DOHH2 (cell line): ENCODE measurements around the gene MGAT5.

Experiments used
- H3F3A ChIP-seq: fragments of 200-600 bp; sonication (generic), shearing (Covaris generic); 2 replicates; pipeline ENCODE4 v1.6.0; 2016; ENCODE audit warnings: antibody characterized with exemption, mild to moderate bottlenecking; ENCODE audit not compliant: control insufficient read depth, insufficient read depth
- H3K27ac ChIP-seq: fragments of 200-600 bp; sonication (generic); 2 replicates; pipeline ENCODE4 v1.5.1; 2014; ENCODE audit warnings: low read depth, mild to moderate bottlenecking, low read length, moderate library complexity
- H3K27me3 ChIP-seq: fragments of 200-600 bp; sonication (generic); 2 replicates; pipeline ENCODE4 v1.6.1; 2014; ENCODE audit warnings: mild to moderate bottlenecking, low read length, mixed read lengths; ENCODE audit not compliant: control insufficient read depth
- H3K36me3 ChIP-seq: fragments of 200-600 bp; sonication (generic); 2 replicates; pipeline ENCODE4 v1.6.1; 2014; ENCODE audit warnings: mild to moderate bottlenecking, low read length, moderate library complexity, mixed read lengths; ENCODE audit not compliant: control insufficient read depth
- H3K4me1 ChIP-seq: fragments of 200-600 bp; sonication (generic); 2 replicates; pipeline ENCODE4 v1.6.1; 2014; ENCODE audit warnings: mild to moderate bottlenecking, low read length, mixed read lengths; ENCODE audit not compliant: control insufficient read depth
- H3K4me2 ChIP-seq: fragments of 200-600 bp; sonication (generic); 2 replicates; pipeline ENCODE4 v1.6.0; 2014; ENCODE audit warnings: mild to moderate bottlenecking, low read length, moderate library complexity
- H3K4me3 ChIP-seq: fragments of 200-600 bp; sonication (generic); 2 replicates; pipeline ENCODE4 v1.5.1; 2014; ENCODE audit warnings: mild to moderate bottlenecking, low read length, mixed read lengths
- H3K79me2 ChIP-seq: fragments of 200-600 bp; sonication (generic); 2 replicates; pipeline ENCODE4 v1.6.1; 2014; ENCODE audit warnings: mild to moderate bottlenecking, low read length, mixed read lengths; ENCODE audit not compliant: control insufficient read depth
- H3K9me2 ChIP-seq: fragments of 200-600 bp; sonication (generic); replicated peaks from 2 replicates; pipeline ENCODE4 v1.6.1; 2014; ENCODE audit warnings: mild to moderate bottlenecking, low read length, mixed read lengths; ENCODE audit not compliant: control insufficient read depth
- H3K9me3 ChIP-seq: fragments of 200-600 bp; sonication (generic); 2 replicates; pipeline ENCODE4 v1.6.1; 2014; ENCODE audit warnings: antibody characterized with exemption, low read length, mixed read lengths; ENCODE audit not compliant: control insufficient read depth, insufficient read depth
- H4K20me1 ChIP-seq: fragments of 200-600 bp; sonication (generic); 2 replicates; pipeline ENCODE4 v1.6.0; 2014; ENCODE audit warnings: low read depth, mild to moderate bottlenecking, antibody characterized with exemption, low read length, moderate library complexity; ENCODE audit not compliant: control insufficient read depth, insufficient read depth
- CTCF ChIP-seq: fragments of 200-600 bp; sonication (generic); IDR thresholded peaks from one replicate; pipeline ENCODE4 v1.5.1; 2014; ENCODE audit warnings: antibody characterized with exemption, mild to moderate bottlenecking, low read depth, low read length; ENCODE audit not compliant: poor library complexity, severe bottlenecking
- EZH2phosphoT487 ChIP-seq: fragments of 200-600 bp; sonication (generic); IDR thresholded peaks from 2 replicates; pipeline ENCODE4 v1.6.1; 2017; ENCODE audit warnings: borderline replicate concordance, mild to moderate bottlenecking, antibody characterized with exemption, low read length, moderate library complexity, mixed read lengths

The MGAT5 gene

DNA sequence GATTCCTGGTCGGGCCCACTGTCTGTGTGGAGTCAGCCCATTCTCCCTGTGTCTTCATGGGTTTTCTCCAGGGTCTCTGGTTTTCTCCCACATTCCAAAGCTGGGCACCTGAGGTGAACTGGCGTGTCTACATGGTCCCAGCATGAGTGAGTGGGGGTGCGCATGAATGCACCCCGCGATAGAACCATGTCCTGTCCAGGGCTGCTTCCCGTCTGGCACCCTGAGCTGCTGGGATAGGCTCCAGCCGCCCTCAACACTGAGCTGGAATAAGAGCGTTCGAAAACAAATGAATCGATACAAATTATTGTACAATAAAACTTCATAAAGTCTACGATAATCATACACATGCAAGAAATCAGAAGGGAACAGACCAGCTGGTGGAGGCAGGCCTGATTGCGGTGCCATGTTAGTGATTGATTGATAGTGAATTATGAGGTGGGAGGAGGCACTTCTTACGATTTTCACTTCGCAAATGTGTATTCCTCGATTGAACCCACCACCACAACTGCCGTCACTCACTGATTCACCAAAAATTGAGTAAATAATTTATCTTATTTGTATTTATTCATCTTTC, 186.6 kb downstream of the MGAT5 start:
- TF ChIP-seq CTCF (no peak), EZH2phosphoT487 (no peak)
- no peak overlapping the region for H3K4me2 ChIP-seq

DNA sequence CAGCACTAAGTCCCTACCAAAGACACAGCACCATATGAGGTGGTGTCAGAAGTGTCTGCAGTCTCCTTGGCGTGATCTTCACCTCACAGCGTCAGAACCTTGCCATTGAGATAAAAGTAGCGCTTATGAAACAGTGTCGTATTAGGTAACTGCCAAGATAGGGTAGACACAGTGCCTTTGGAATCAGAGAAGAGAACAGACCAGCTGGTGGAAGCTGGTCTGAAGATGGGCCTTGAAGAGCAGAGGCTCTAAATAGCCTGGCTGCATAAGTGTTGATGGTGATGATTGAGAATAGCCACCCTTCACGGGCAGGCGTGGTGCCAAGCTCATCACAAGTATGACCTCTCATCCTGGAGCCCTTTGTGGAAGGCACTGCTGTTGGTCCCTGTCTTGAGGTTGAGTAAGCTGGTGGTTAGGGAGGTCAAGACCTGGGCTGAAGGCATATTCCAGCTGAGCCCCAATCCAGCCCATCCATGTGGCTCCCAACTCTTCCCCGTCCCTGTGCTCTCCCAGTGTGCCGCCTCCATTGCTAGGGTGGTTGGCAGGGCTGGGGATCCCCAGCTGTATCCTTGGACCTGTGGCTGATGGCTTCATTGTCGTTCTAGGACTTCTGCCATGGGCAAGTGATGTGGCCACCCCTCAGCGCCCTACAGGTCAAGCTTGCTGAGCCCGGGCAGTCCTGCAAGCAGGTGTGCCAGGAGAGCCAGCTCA, 187.4 kb downstream of the MGAT5 start:
- H4K20me1 ChIP-seq = no peaks in the 10 kb centered on the region
- no peaks in the 10 kb centered on the region for H3K27me3 ChIP-seq
- no peak overlapping the region for H3K4me3 ChIP-seq
- TF ChIP-seq EZH2phosphoT487 (no peak), CTCF (no peak)
- no peaks in the 10 kb centered on the region for H3K9me3 ChIP-seq
- no peaks in the 10 kb centered on the region for H3F3A ChIP-seq
- peaks cover 4% of the 10 kb centered on the region for H3K4me1 ChIP-seq
- H3K4me2 ChIP-seq = no peak overlapping the region
- no peaks in the 10 kb centered on the region for H3K9me2 ChIP-seq
- H3K27ac ChIP-seq = no peak overlapping the region
- H3K79me2 ChIP-seq = no peaks in the 10 kb centered on the region
- peaks cover 22% of the 10 kb centered on the region for H3K36me3 ChIP-seq

More for the DNA sequence above, 186.6 kb downstream of the MGAT5 start:
- no peaks in the 10 kb centered on the region for H3K79me2 ChIP-seq
- H4K20me1 ChIP-seq = no peaks in the 10 kb centered on the region
- H3K9me2 ChIP-seq = no peaks in the 10 kb centered on the region
- H3K4me3 ChIP-seq = no peak overlapping the region
- peaks cover 29% of the 10 kb centered on the region for H3K36me3 ChIP-seq
- H3K9me3 ChIP-seq = no peaks in the 10 kb centered on the region
- H3K27ac ChIP-seq = no peak overlapping the region
- peaks cover 8% of the 10 kb centered on the region for H3K4me1 ChIP-seq
- H3F3A ChIP-seq = no peaks in the 10 kb centered on the region
- H3K27me3 ChIP-seq = no peaks in the 10 kb centered on the region

DNA sequence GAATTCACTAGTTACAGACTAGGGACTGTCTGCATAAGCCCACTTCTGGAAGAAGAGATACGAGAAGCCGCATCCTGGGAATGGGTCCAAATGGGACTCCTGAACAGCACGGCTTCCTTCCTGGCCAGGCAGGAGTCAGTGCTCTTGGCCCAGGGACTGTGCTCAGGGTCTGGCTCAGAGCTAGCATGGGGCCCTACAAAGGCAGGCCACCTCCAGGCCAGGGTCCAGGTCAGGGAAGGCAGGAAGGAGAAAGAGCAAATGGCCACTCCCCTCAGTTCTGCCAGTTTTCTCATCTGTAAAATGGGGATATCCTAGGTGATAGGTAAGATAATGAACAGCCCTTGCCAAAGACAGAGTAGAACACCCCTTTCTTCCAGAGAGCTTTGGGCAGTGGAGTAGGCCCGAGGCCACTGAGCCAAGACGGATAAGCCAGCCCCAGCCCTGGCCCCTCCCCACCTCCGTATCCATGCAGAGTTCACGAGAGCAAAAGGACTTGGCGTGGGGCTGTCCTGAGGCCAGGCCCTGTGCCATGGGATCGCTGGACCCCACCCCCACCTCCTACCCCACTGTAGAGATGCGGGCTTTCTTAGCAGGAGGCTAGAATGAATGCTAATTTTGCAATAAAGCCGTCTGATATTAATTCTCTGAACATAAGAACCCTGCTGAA, 190.1 kb downstream of the MGAT5 start:
- no peaks in the 10 kb centered on the region for H3K9me2 ChIP-seq
- H3K4me1 ChIP-seq = no peaks in the 10 kb centered on the region
- H3K9me3 ChIP-seq = no peaks in the 10 kb centered on the region
- TF ChIP-seq CTCF (no peak), EZH2phosphoT487 (no peak)
- H3K4me3 ChIP-seq = no peak overlapping the region
- H3K36me3 ChIP-seq = peaks cover 17% of the 10 kb centered on the region
- H3K27me3 ChIP-seq = no peaks in the 10 kb centered on the region
- H4K20me1 ChIP-seq = no peaks in the 10 kb centered on the region
- no peaks in the 10 kb centered on the region for H3K79me2 ChIP-seq
- H3F3A ChIP-seq = no peaks in the 10 kb centered on the region
- no peak overlapping the region for H3K4me2 ChIP-seq
- H3K27ac ChIP-seq = no peak overlapping the region
